GM18511 (cell line): ENCODE data around the gene ENPP3.

Experiments
- ATAC-seq: cut with Tn5 transposase; IDR thresholded peaks from one replicate; pipeline ENCODE4 v1.9.1; 2021; ENCODE audit warnings: mild to moderate bottlenecking, moderate library complexity; ENCODE audit not compliant: unreplicated experiment

Gene ENPP3

DNA sequence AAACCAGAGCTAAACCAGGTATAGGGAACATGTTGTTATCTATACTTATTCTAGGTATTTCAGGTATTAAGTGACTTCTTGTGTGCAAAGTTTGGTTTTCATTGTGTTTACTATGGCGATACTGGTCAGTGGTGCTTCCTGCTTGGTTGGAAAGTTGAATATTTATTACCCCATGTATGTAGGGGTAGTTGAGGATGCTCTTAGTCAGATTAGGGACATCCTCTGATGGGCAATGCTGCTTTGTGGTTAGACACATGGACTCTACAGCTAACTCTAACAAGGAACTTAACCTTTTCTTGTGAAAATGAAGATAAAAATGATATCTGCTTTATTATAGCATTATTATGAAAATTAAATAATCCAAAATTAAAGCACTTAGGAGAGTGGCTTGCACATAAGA is 126.6 kb downstream of the ENPP3 start:
- no peak for ATAC-seq

- ATAC-seq = no peak
Measured at GRCh38 chr6:131764350-131764749, 127.2 kb downstream of the ENPP3 start.

DNA sequence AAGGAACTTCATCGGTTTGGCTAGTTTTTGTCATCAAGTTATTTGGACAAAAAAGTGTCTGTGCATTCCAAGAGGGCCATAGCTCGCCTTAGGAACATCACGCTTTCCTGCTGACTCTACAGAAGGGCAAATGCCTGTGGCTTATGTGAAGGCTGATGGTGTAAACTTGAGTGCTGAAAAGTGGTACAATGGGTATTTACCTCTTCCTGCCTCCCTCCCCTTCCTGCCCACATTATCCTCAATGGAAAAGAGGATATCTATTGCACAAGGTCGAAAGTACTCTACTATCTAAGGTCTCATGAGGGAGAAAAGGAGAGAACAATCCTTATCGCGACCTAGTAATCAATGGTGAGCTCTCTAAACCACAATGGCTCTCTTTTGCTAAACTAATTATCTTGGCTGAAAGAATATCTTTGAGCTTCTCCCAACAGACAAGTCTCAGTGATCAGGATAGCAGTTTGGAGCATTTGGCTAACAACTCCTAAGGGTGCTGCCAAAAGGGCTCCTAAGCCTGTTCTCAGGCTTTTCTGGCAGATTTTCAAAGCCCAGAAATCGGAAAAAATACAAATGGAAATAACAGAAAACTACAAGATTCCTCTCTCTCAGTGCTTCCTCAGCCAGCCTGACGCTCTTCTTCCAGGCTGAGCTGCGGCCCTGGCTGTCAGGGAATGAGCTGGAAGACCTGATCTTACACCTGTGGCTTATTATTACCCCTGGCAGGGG is 128.1 kb downstream of the ENPP3 start:
- ATAC-seq = no peak

DNA sequence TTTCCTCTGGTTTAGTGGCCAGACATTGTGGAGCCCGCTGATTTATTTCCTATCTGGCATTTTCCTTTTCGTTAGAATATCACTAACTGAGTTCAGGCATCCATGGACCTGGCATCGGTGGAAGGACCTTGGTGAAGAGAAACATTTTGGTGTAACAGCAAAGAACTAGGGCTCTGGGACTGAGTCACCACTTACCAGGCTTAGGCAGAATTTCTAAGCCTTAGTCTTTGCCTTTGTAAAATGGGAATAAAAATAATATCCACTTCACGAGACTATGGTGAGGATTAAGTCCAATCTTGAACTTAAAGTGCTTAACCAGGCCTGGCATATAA is 128.7 kb downstream of the ENPP3 start:
- ATAC-seq = no peak

DNA sequence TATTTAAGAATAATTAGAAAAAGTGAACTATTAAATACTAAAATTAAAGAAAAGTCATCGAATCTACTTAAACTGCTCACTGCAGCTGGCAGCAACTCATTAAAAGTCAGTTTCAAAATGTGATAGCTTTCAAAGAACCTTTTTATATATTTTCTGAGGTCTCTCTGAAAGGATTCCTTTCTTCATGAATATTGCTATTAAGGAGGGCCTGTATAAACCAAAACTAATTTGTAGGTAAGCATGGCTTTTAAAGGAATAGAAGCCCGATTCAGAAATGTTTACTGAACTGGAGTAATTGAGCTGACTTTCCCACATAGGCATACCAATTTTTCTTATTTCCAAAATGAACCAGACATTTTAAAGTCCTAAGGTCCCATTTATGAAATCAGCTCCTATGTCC is 129.5 kb downstream of the ENPP3 start:
- ATAC-seq = no peak

DNA sequence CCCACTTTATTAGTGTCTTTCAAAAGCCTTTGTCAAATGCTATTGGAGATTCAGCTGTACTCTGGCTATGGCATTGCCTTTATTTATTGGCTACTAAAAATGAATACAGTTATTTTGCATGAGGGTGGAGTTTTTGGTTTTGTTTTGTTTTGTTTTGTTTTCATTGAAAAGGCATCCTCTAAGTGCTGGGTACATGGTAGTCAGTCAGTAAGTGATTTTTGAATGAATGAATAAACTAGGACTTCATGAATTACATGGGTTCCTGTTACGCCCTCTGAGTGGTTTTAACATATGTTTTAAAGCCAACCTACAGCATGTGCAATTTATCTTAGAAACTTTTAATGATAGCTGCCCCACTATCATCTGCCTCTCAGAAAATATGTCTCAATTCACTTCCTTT is 131.9 kb downstream of the ENPP3 start:
- ATAC-seq = no peak

DNA sequence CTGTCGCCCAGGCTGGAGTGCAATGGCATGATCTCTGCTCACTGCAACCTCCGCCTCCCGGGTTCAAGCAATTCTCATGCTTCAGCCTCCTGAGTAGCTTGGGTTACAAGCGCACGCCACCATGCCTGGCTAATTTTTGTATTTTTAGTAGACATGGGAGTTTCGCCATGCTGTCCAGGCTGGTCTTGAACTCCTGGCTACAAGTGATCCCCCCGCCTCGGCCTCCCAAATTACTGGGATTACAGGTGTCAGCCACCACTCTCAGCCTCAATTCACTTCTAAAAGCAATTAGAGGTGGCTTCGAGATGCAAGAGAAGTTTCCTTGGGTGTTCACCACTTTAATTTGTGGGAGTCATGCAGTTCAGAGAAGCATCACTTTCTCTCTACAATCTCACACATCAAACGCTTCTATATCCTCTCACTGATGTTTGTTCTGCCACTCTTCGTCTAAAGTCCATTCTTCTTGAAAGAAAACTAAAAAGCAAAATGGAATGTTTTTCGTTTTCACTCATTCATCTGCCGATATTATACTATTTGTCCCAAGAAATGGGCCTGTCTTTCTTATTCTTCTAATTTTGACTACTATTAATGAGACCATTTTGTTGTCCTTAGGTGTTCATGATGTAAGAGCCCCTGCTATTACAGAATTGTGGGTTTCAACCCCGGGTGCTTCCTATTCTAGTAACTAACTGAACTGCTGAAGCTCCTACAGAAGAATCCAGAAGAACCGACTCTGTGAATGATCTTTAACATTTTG is 132.5 kb downstream of the ENPP3 start:
- ATAC-seq = no peak

- ATAC-seq = no peak
Measured at GRCh38 chr6:131770776-131771175, 133.7 kb downstream of the ENPP3 start.

- no peak for ATAC-seq
Measured at GRCh38 chr6:131773284-131773950, 136.3 kb downstream of the ENPP3 start.

DNA sequence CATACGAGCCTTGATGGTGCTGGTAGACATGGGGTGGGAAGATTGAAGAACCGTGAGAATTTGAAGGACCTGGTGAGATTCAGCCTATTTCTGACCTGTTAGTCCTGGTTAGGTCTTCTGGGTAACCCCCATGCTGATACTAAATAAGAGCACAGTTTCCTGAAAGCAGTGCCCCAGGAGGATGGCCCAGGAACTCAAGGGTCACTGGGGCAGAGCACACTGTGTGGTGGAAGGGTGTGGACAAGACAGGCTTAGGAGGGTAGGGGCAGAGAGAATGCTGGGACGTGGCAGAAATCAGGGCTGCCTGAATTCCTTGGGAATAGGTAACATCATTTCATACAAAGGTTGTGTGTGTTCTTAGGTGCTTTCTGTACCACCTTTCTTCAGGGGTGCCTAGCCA is 138.8 kb downstream of the ENPP3 start:
- no peak for ATAC-seq

DNA sequence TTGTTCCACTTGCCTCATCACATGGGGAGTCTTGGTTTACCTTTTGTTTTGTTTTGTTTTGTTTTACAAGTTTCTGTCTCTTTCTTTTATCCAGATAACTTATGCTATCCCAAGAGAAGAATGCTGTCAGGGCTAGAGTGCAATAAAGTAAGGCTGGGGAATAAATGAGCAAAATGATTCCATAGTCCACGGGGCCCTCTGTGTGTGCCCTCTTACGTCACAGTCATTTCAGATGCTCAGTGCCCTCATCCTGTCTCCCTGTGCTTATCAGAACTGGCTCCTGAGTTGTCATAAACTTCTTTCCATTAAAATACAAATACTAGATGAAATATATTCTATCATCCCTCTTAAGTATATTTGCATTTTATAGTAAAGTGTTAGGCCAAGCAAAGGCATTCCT is 139.9 kb downstream of the ENPP3 start:
- no peak for ATAC-seq

DNA sequence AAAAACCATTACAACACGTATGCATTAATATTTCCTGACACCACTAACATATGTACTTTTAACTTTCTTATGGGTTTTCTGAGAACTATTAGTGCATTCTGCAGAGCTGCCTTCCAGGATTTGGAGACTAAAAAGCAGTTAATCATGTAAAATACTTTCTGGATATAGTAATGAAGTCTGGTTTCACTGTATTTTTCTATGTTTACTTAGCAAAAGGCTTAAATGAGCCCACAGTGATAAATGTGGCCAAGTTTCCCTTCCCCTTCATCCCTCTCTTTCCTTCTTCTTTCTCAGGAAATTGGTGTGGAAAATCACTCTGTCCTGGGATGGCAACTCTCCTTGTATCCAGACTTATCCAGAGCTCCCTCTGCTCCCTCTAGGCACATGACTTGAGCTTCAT is 141.1 kb downstream of the ENPP3 start:
- no peak for ATAC-seq

DNA sequence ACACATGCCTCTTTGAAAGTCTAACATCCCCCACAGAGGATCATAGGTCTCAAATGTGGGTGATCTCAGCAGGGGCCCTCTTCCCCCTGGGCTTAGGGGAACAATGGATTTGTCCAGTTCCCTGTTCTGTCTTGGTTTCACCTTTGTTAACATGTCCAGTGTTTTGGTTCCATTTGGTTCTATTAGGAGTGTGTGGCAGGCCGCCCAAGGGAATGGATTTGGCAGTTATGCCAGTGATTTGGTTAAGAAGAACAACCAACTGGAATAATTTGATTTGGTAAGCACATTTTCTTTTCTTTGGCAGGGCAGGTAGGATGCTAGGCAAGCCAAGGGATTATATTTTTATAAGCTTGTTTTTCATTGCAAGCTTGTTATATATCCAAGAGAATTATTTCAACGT is 142.2 kb downstream of the ENPP3 start:
- ATAC-seq = no peak

GRCh38 chr6:131780600-131780999 is 143.5 kb downstream of the ENPP3 start:
- ATAC-seq = no peak

DNA sequence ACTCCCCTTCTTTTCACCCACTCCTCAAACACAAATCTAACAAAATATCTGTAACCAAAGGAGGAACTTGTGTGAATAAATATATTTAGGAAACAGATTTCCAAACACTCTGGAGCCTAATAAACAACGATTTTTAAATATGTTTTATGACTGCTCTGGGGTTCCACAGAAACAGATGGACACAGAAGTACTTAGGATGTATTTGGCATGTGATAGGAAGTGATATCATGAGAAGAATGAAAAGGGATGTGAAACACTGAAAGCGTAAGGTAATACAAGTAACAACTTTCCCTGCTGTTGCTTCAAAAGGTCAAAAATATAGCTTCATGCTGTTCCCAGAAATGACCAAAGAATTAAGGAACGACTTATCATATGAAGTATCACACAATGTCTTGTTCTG is 144.6 kb downstream of the ENPP3 start:
- ATAC-seq = no peak

DNA sequence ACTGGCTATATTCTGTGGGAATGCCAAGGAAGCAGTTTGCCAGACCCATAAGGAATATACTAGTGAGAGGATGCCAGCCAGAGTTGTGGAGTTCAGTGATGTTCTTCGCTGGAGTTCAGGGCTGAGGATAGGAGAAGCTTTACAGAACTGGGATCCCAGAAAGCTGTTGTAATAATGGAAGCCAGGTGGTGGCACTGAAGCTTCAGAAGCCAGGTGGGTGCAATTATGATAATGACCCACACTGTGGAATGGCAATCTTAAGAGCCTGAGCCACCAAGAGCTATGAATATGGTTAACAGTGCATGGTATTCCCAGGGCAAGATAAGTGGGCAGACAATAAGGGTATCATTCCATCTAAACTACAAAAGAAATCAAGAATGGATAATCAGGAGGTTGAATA is 145.7 kb downstream of the ENPP3 start:
- ATAC-seq = no peak

GRCh38 chr6:131784561-131784960 is 147.5 kb downstream of the ENPP3 start:
- no peak for ATAC-seq

DNA sequence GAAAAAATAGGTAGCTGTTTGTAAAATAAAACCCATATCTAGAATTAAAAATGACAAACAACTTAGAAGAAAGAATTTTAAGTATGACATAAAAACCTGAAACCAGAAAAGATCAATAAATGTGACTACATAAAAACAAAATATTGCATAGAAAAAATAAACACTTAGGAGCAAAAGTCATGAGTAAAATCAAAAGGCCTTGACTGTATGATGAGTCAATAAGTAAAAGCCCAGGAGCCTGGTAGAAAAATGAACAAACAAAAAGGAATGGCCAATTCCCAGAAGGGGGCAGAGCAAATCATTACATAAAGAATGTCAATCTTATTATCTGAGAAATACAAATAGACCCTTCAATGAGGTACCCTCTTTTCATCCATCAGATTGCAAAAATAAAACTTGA is 150.0 kb downstream of the ENPP3 start:
- ATAC-seq = no peak

DNA sequence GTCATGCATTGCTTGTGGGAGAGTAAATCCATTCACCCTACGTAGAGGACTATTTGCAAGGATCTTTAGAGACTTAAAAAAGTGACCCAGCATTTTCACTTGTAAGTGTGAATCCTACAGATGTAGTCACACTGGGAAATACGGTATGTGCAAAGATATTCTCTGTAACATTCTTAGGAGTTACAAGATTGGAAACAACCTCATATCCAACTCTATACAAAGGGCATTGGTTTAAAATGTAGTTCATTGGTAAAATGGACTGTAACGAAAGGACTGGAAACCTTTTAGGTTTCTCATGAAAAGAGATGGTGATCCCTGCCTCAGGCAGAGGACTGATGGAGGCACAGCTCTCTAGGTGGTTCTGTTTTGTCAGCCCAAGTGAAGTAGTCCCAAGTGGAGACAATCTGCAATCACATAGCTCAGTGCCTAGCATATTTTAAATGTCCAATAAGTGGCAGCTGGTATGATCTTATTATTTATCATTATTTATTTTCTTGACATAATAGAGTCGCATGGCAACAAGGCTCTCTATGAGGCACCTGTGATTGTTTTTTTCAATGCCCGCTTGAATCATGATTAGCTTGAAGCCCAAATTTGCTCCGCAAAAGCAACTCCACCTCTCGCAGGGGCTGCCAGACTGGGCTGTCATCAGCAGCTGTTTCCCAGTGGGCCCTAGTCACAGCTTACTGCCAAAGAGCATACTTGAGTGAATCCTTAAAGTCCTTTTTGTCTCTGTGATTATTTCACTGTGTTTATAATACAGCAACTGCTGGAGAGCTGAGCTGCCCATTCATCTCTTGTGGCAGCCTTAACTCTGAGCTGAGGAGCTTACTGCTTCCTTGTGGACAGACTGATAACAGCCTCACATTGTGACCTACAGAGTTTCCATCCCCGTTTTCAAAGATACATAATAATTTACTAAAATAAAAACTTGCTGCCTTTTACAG is 150.9 kb downstream of the ENPP3 start:
- ATAC-seq = no peak

- no peak for ATAC-seq
Measured at GRCh38 chr6:131789219-131789618, 152.1 kb downstream of the ENPP3 start.

DNA sequence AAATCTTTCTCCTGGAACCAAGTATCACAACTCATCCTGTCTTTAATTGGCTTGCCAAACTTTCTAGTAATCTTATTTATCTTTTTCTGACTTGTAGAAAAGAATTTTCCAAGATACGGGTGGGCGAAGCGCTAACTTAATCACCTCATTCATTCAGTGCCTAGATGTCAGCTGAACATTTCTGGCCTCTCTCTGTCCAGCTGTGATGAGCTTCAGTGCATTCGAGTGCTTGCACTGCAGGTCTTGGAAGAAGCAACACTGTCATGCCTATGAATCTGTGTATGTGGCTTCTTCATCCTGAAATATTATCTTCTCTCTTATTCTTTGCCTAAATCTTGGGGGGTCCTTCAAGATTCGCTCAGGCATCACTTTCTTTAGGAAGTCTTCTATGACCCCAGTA is 154.4 kb downstream of the ENPP3 start:
- no peak for ATAC-seq
